K562 (cell line): ENCODE data around the gene TIPARP. TPM values are rescaled to one million over a fixed set of nuclear protein-coding genes. Genes with fewer than 3 reads are reported as not detected.

Source experiments
- ATAC-seq: fragments of 200-7000 bp; cut with Tn5 transposase; 3 replicates; pipeline ENCODE4 v1.9.1; 2020; ENCODE audit warnings: moderate library complexity
- BruUV-seq: library from RNA; stranded (reverse); fragments of 400-500 nt; replicated peaks from 2 replicates; lab custom pipeline; 2021; lab: Mats Ljungman, UMichigan
- CTCF ChIA-PET: fragments of 300-600 bp; formaldehyde crosslinking; extraction: SDS; loops from one replicate; lab custom pipeline; 2021; ENCODE audit warnings: low intra/inter-chr PET ratio; lab: Yijun Ruan, JAX
- POLR2A ChIA-PET: fragments of 300-600, 350-650 bp; sonication (Branson Sonifier 250); formaldehyde crosslinking; extraction: SDS; loops from one replicate; lab custom pipeline; 2021; ENCODE audit warnings: antibody characterized with exemption, inconsistent platforms; lab: Yijun Ruan, JAX
- DNase-seq, 4 experiments: peaks; one replicate each; pipeline versions ENCODE4 v3.0.0 to v3.0.0-alpha.2; 2011 to 2018; ENCODE audit warnings: low spot score in 3 of 4, mixed read lengths in 3 of 4; ENCODE audit errors: extremely low read depth in 1 of 4
- FAIRE-seq: peaks from 2 replicates; lab custom pipeline; 2011; peaks lifted over from hg19 to GRCh38; lab: Jason Lieb, UNC
- H2AFZ ChIP-seq: 2 replicates; pipeline ENCODE4 v1.6.0; 2011; ENCODE audit warnings: low read depth, low read length, control low read depth, inconsistent platforms
- H3K27ac ChIP-seq: fragments of 200-600 bp; 3 replicates; pipeline ENCODE4 v1.8.0; 2011; ENCODE audit warnings: low read depth, mild to moderate bottlenecking, control low read depth, inconsistent platforms, low read length, moderate library complexity, mixed read lengths; ENCODE audit errors: extremely low read depth
- H3K27me3 ChIP-seq, 2 experiments: fragments of 300-600 bp in 1 of 2; 2 replicates in 1 of 2; 3 replicates in 1 of 2; pipeline versions ENCODE4 v1.6.0 to v1.8.0; 2011; ENCODE audit warnings: inconsistent platforms in 2 of 2, low read length in 2 of 2, mild to moderate bottlenecking in 1 of 2, mixed read lengths in 1 of 2, moderate library complexity in 1 of 2; ENCODE audit not compliant: control insufficient read depth in 2 of 2, insufficient read depth in 2 of 2
- H3K36me3 ChIP-seq: fragments of 300-600 bp; 3 replicates; pipeline ENCODE4 v1.8.0; 2011; ENCODE audit warnings: mild to moderate bottlenecking, low read length, inconsistent platforms; ENCODE audit not compliant: control insufficient read depth, insufficient read depth
- H3K4me1 ChIP-seq, 2 experiments: fragments of 200-600 bp in 1 of 2; replicated peaks in 1 of 2; 2 replicates in 1 of 2; 3 replicates in 1 of 2; pipeline versions ENCODE4 v1.5.1 to v1.8.0; 2011; ENCODE audit warnings: inconsistent platforms in 2 of 2, low read length in 2 of 2, mild to moderate bottlenecking in 1 of 2, mixed read lengths in 1 of 2, moderate library complexity in 1 of 2; ENCODE audit not compliant: control insufficient read depth in 2 of 2, insufficient read depth in 2 of 2
- H3K4me2 ChIP-seq: 2 replicates; pipeline ENCODE4 v1.6.1; 2011; ENCODE audit warnings: low read length, control low read depth, inconsistent platforms, mixed read lengths; ENCODE audit not compliant: insufficient read depth
- H3K4me3 ChIP-seq: fragments of 200-600 bp; sonication (generic), shearing (Covaris generic); 2 replicates; pipeline ENCODE4 v1.5.1; 2016; ENCODE audit warnings: control low read depth, inconsistent platforms
- H3K79me2 ChIP-seq: fragments of 200-600 bp; 3 replicates; pipeline ENCODE4 v1.8.0; 2011; ENCODE audit warnings: low read length, inconsistent platforms; ENCODE audit not compliant: control insufficient read depth, insufficient read depth
- H3K9ac ChIP-seq, 2 experiments: 2 replicates each; pipeline versions ENCODE4 v1.6.0 to v1.6.1; 2011; ENCODE audit warnings: low read depth in 2 of 2, low read length in 2 of 2, control low read depth in 1 of 2, inconsistent platforms in 1 of 2, mild to moderate bottlenecking in 1 of 2, mixed read lengths in 1 of 2; ENCODE audit not compliant: insufficient read depth in 1 of 2
- H3K9me1 ChIP-seq: one replicate; pipeline ENCODE4 v1.6.0; 2011; ENCODE audit warnings: inconsistent platforms, mild to moderate bottlenecking, low read length, moderate library complexity; ENCODE audit not compliant: control insufficient read depth, insufficient read depth
- H3K9me3 ChIP-seq: replicated peaks from 2 replicates; pipeline ENCODE4 v1.5.1; 2011; ENCODE audit warnings: low read depth, low read length, inconsistent platforms; ENCODE audit not compliant: control insufficient read depth, insufficient read depth
- H4K20me1 ChIP-seq: replicated peaks from 2 replicates; pipeline ENCODE4 v1.6.1; 2011; ENCODE audit warnings: low read length, inconsistent platforms, mixed read lengths; ENCODE audit not compliant: control insufficient read depth, insufficient read depth
- MCM3 ChIP-seq: fragments of 450-650 bp; IDR thresholded peaks from 2 replicates; pipeline ENCODE4 v1.6.1; 2016
- RBM25 ChIP-seq: fragments of 200-400 bp; formaldehyde crosslinking; IDR thresholded peaks from 2 replicates; pipeline ENCODE4 v1.6.1; 2018; ENCODE audit warnings: low read length, low read depth, moderate library complexity; ENCODE audit not compliant: severe bottlenecking
- WGBS: fragments of 100-300 bp; shearing (Covaris generic); methylation state at CpG from one replicate; pipeline ENCODE4 v1.1.6; 2016; ENCODE audit warnings: low coverage, mixed read lengths; ENCODE audit not compliant: insufficient coverage; ENCODE audit errors: missing lambda C conversion rate; 5-methylcytosine and 5-hydroxymethylcytosine counted together
- in situ Hi-C: fragments of 300-500 bp; cut with MboI; formaldehyde crosslinking; loops from 4 replicates; pipeline ENCODE4 v1.15.0; 2018; ENCODE audit warnings: inconsistent platforms, mixed read lengths
- intact Hi-C: fragments of 100-400 bp; cut with micrococcal nuclease; formaldehyde crosslinking; loops from 2 replicates; pipeline ENCODE4 v1.14.2; 2022
- polyA plus RNA-seq, 8 experiments: library from polyadenylated mRNA; depleted of rRNA in 4 of 8; stranded (reverse) in 5 of 8; unstranded in 3 of 8; fragments of >200 nt; fragmentation: Nextera tagmentation in 2 of 8; fragmentation: Illumina TruSeq in 1 of 8; extraction: Ambion mirVana in 2 of 8; extraction: Trizol in 1 of 8; gene quantifications; 2 replicates each; pipeline versions ENCODE4 v1.2.1 to v1.2.3, GENCODE V29; 2011 to 2014; ENCODE audit warnings: inconsistent platforms in 1 of 8, missing spikeins in 1 of 8
- total RNA-seq, 7 experiments: library from RNA; depleted of rRNA in 6 of 7; stranded (reverse); fragments of >200 nt in 6 of 7; fragmentation: Illumina TruSeq in 2 of 7; extraction: Trizol in 2 of 7; gene quantifications; 2 replicates each; pipeline versions ENCODE4 v1.2.1 to v1.2.3, GENCODE V29; 2011 to 2021; ENCODE audit warnings: low replicate concordance in 1 of 7
- TF ChIP-seq, protein P1 (sequence below): fragments of 250-450 bp; sonication (Bioruptor Pico); IDR thresholded peaks from 2 replicates; pipeline ENCODE4 v1.9.0; 2021; ENCODE audit warnings: mild to moderate bottlenecking
- TF ChIP-seq, protein P2 (sequence below): sonication (generic); formaldehyde crosslinking; IDR thresholded peaks from 2 replicates; pipeline ENCODE4 v1.8.1; 2023; ENCODE audit warnings: missing genetic modification reagents, mild to moderate bottlenecking, borderline replicate concordance

TIPARP gene
- total and polyA plus RNA-seq, 9 of the 15 experiments (the other 6 are each of a cell fraction or from before 2014, with no cell fraction given), result 2.4 to 29.4 (median 15.1) TPM

DNA sequence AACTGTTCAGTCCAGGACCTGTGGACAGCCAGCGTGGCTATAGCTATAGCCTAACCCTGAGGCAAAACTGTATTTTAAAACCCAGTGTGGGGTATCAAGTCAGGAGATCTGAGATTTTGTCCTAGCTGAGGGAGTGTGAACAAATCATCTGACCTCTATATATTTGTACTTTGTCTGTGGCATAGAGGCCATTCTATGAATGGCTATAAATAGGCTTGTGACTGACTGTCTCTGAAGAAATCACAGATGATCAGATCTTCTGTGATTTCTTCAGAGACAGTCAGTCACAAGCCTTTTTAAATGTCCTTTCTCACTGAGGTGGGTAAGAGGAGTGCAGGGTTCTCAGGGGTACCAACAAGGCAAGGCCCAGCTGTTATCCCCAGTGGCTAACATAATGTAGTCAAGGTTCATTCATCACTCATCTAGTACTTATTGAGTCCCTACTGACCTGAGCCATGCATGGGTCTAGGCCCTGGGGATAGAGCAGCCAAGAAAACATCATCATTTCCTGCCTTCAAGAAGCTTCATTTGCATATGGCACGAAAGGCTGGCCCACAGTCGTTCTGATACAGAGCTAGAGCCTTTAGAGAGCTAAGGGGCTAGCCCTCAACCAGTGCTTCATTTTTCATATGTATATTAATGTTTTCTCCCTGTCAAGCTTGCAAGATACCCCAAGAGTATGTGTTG is 53.3 kb downstream of the TIPARP start:
- Histone ChIP-seq H3K4me3 (no peak overlapping the region), H3K9me3 (no peaks in the 10 kb centered on the region), H3K4me2 (no peak overlapping the region), H3K4me1 (no peaks in the 10 kb centered on the region; a peak in 1 of 5 replicates), H3K9ac (no peak overlapping the region)
- POLR2A ChIA-PET, result no interaction called here
- FAIRE-seq (no peak), DNase-seq (no peak), ATAC-seq (no peak)
- in situ Hi-C loops, result no loop called here
- TF ChIP-seq, protein P1, sequence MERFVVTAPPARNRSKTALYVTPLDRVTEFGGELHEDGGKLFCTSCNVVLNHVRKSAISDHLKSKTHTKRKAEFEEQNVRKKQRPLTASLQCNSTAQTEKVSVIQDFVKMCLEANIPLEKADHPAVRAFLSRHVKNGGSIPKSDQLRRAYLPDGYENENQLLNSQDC (CRISPR knock-in tag), result no peak
- TF ChIP-seq MCM3 (no peak), RBM25 (no peak)
- TF ChIP-seq, protein P2, sequence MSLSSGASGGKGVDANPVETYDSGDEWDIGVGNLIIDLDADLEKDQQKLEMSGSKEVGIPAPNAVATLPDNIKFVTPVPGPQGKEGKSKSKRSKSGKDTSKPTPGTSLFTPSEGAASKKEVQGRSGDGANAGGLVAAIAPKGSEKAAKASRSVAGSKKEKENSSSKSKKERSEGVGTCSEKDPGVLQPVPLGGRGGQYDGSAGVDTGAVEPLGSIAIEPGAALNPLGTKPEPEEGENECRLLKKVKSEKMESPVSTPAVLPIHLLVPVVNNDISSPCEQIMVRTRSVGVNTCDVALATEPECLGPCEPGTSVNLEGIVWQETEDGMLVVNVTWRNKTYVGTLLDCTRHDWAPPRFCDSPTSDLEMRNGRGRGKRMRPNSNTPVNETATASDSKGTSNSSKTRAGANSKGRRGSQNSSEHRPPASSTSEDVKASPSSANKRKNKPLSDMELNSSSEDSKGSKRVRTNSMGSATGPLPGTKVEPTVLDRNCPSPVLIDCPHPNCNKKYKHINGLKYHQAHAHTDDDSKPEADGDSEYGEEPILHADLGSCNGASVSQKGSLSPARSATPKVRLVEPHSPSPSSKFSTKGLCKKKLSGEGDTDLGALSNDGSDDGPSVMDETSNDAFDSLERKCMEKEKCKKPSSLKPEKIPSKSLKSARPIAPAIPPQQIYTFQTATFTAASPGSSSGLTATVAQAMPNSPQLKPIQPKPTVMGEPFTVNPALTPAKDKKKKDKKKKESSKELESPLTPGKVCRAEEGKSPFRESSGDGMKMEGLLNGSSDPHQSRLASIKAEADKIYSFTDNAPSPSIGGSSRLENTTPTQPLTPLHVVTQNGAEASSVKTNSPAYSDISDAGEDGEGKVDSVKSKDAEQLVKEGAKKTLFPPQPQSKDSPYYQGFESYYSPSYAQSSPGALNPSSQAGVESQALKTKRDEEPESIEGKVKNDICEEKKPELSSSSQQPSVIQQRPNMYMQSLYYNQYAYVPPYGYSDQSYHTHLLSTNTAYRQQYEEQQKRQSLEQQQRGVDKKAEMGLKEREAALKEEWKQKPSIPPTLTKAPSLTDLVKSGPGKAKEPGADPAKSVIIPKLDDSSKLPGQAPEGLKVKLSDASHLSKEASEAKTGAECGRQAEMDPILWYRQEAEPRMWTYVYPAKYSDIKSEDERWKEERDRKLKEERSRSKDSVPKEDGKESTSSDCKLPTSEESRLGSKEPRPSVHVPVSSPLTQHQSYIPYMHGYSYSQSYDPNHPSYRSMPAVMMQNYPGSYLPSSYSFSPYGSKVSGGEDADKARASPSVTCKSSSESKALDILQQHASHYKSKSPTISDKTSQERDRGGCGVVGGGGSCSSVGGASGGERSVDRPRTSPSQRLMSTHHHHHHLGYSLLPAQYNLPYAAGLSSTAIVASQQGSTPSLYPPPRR (CRISPR knock-in tag), result no peak
- TF ChIP-seq, all 486 proteins: peak for 0
- H3K9me1 ChIP-seq, result no peaks in the 10 kb centered on the region
- no peaks in the 10 kb centered on the region for H3K79me2 ChIP-seq
- CTCF ChIA-PET, result no interaction called here
- no TSS peak for BruUV-seq
- intact Hi-C loops, result no loop called here
- no peaks in the 10 kb centered on the region for H4K20me1 ChIP-seq
- 17% methylated on average over 3 of the region's 3 CpGs for WGBS
- no peak overlapping the region for H2AFZ ChIP-seq
- H3K27me3 ChIP-seq, result no peaks in the 10 kb centered on the region
- no peak overlapping the region for H3K27ac ChIP-seq
- H3K36me3 ChIP-seq, result no peaks in the 10 kb centered on the region
